Activated naive CD4-positive, alpha-beta T cell treated with anti-CD3 and anti-CD28 coated beads, Interleukin-2, amount 10 ng/mL, durations not matched to agents 7 days and 5 days (primary cell): ENCODE measurements around the gene SLC12A7.
"Not testable (repeated sequence)": the region's sequence is repeated elsewhere in the genome, so short reads cannot be mapped to it uniquely, and the experiment has no call there.

ENCODE experiments used
- CTCF ChIA-PET: fragments of 350-600 bp; sonication (Branson Sonifier 250); formaldehyde crosslinking; loops from one replicate; lab custom pipeline; 2021; ENCODE audit warnings: antibody characterized with exemption; lab: Charles Lee
- DNase-seq: peaks from one replicate; pipeline ENCODE4 v3.0.0-alpha.2; 2020
- H3K27ac Mint-ChIP-seq: one replicate; pipeline ENCODE4 v1.8.0; 2021; ENCODE audit warnings: mild to moderate bottlenecking, moderate library complexity, mixed read lengths
- H3K27me3 Mint-ChIP-seq: one replicate; pipeline ENCODE4 v1.8.0; 2021; ENCODE audit warnings: mild to moderate bottlenecking, mixed read lengths
- H3K36me3 Mint-ChIP-seq: one replicate; pipeline ENCODE4 v1.8.0; 2021; ENCODE audit warnings: mixed read lengths
- H3K4me1 Mint-ChIP-seq: one replicate; pipeline ENCODE4 v1.8.0; 2021; ENCODE audit warnings: mixed read lengths
- H3K4me3 Mint-ChIP-seq: one replicate; pipeline ENCODE4 v1.8.0; 2021; ENCODE audit warnings: mild to moderate bottlenecking, moderate library complexity, mixed read lengths
- H3K9me3 Mint-ChIP-seq: one replicate; pipeline ENCODE4 v1.8.0; 2021; ENCODE audit warnings: mixed read lengths

Gene SLC12A7

GRCh38 chr5:1003296-1003937, 108.4 kb downstream of the SLC12A7 start:
- H3K27me3 Mint-ChIP-seq, result peaks cover 98% of the 10 kb centered on the region
- H3K36me3 Mint-ChIP-seq, result no peaks in the 10 kb centered on the region
- DNase-seq, result peak; percentile 19
- H3K27ac Mint-ChIP-seq, result no peak overlapping the region
- H3K4me1 Mint-ChIP-seq, result peaks cover 32% of the 10 kb centered on the region
- CTCF ChIA-PET, result no interaction called here
- no peak overlapping the region for H3K4me3 Mint-ChIP-seq
- H3K9me3 Mint-ChIP-seq, result no peaks in the 10 kb centered on the region

- CTCF ChIA-PET, result no interaction called here
Measured at GRCh38 chr5:1002836-1003235, 109.0 kb downstream of the SLC12A7 start.

GRCh38 chr5:1002271-1002546, 109.7 kb downstream of the SLC12A7 start:
- H3K9me3 Mint-ChIP-seq, result no peaks in the 10 kb centered on the region
- H3K27ac Mint-ChIP-seq, result no peak overlapping the region
- H3K4me1 Mint-ChIP-seq, result peaks cover 28% of the 10 kb centered on the region
- CTCF ChIA-PET, result no interaction called here
- no peak overlapping the region for H3K4me3 Mint-ChIP-seq
- no peaks in the 10 kb centered on the region for H3K36me3 Mint-ChIP-seq
- DNase-seq, result no peak
- peaks cover 90% of the 10 kb centered on the region for H3K27me3 Mint-ChIP-seq

More at GRCh38 chr5:1002836-1003235, 109.0 kb downstream of the SLC12A7 start:
- Mint-ChIP-seq H3K9me3 (no peaks in the 10 kb centered on the region), H3K4me1 (peaks cover 29% of the 10 kb centered on the region), H3K36me3 (no peaks in the 10 kb centered on the region), H3K27ac (no peak overlapping the region), H3K27me3 (peaks cover 96% of the 10 kb centered on the region), H3K4me3 (no peak overlapping the region)
- DNase-seq, result peak; percentile 20

GRCh38 chr5:1001406-1002270, 110.2 kb downstream of the SLC12A7 start:
- Mint-ChIP-seq H3K27me3 (peaks cover 89% of the 10 kb centered on the region), H3K27ac (no peak overlapping the region), H3K36me3 (no peaks in the 10 kb centered on the region), H3K9me3 (no peaks in the 10 kb centered on the region), H3K4me1 (peaks cover 34% of the 10 kb centered on the region), H3K4me3 (no peak overlapping the region)
- CTCF ChIA-PET, result interaction anchor here (0.7 kb wide), 1 partner anchor 78 kb away, joined by 3 read pairs; no protein-coding TSS in a partner anchor
- DNase-seq, result no peak

GRCh38 chr5:1000831-1001230, 111.0 kb downstream of the SLC12A7 start:
- H3K36me3 Mint-ChIP-seq, DNase-seq, H3K27ac Mint-ChIP-seq, H3K4me3 Mint-ChIP-seq, H3K9me3 Mint-ChIP-seq: not testable (repeated sequence)
- CTCF ChIA-PET, result interaction anchor here (0.7 kb wide), 1 partner anchor 77 kb away, joined by 3 read pairs; no protein-coding TSS in a partner anchor
- H3K27me3 Mint-ChIP-seq, result peaks cover 85% of the 10 kb centered on the region
- H3K4me1 Mint-ChIP-seq, result peaks cover 42% of the 10 kb centered on the region
